Panc1 (cell line): Measurements from ENCODE around the gene SYNRG. TPM values are rescaled to one million over a fixed set of nuclear protein-coding genes. Genes with fewer than 3 reads are reported as not detected.

ENCODE experiments used
- ATAC-seq: fragments of 200-7000 bp; cut with Tn5 transposase; 2 replicates; pipeline ENCODE4 v1.9.1; 2020; ENCODE audit warnings: mild to moderate bottlenecking, moderate library complexity
- BruUV-seq: library from RNA; stranded (reverse); fragments of 400-500 nt; replicated peaks from 2 replicates; lab custom pipeline; 2021; lab: Mats Ljungman, UMichigan
- CTCF ChIA-PET: fragments of 300-600 bp; sonication (Branson Sonifier 250); formaldehyde crosslinking; loops from one replicate; lab custom pipeline; 2022; ENCODE audit warnings: antibody characterized with exemption; lab: Charles Lee
- POLR2A ChIA-PET: fragments of 300-600 bp; sonication (Branson Sonifier 250); formaldehyde crosslinking; loops from one replicate; lab custom pipeline; 2022; ENCODE audit warnings: antibody characterized with exemption; lab: Charles Lee
- DNase-seq: peaks from one replicate; pipeline ENCODE4 v3.0.0-alpha.2; 2010; ENCODE audit warnings: low read depth, low spot score
- H3K27ac ChIP-seq: 2 replicates; pipeline ENCODE4 v1.5.1; 2011; ENCODE audit warnings: mild to moderate bottlenecking, low read length, inconsistent platforms
- H3K27me3 ChIP-seq: fragments of 200-500 bp; sonication (Bioruptor generic); 2 replicates; pipeline ENCODE4 v1.6.0; 2014; ENCODE audit warnings: low read length, inconsistent platforms; ENCODE audit not compliant: control insufficient read depth, insufficient read depth
- H3K36me3 ChIP-seq: fragments of 200-500 bp; sonication (Bioruptor generic); 2 replicates; pipeline ENCODE4 v1.5.1; 2014; ENCODE audit warnings: inconsistent platforms, mild to moderate bottlenecking, low read length, moderate library complexity; ENCODE audit not compliant: control insufficient read depth, insufficient read depth
- H3K4me1 ChIP-seq: 2 replicates; pipeline ENCODE4 v1.5.1; 2011; ENCODE audit warnings: inconsistent platforms, mild to moderate bottlenecking, low read length, moderate library complexity; ENCODE audit not compliant: control insufficient read depth, insufficient read depth
- H3K4me3 ChIP-seq, 2 experiments: 2 replicates each; pipeline ENCODE4 v1.5.1; 2011 to 2012; ENCODE audit warnings: low read depth in 2 of 2, low read length in 2 of 2, mild to moderate bottlenecking in 2 of 2, inconsistent platforms in 1 of 2, moderate library complexity in 1 of 2
- H3K9me3 ChIP-seq: fragments of 200-500 bp; sonication (Bioruptor generic); 2 replicates; pipeline ENCODE4 v1.5.1; 2014; ENCODE audit warnings: low read depth, mild to moderate bottlenecking, inconsistent platforms, low read length, moderate library complexity; ENCODE audit not compliant: control insufficient read depth, insufficient read depth
- CTCF ChIP-seq: fragments of 450-650 bp; IDR thresholded peaks from 2 replicates; pipeline ENCODE4 v1.5.1; 2017; ENCODE audit warnings: mild to moderate bottlenecking
- POLR2AphosphoS5 ChIP-seq: IDR thresholded peaks from 2 replicates; pipeline ENCODE4 v1.6.1; 2012; ENCODE audit warnings: mild to moderate bottlenecking, low read depth, low read length, moderate library complexity
- SIN3A ChIP-seq: IDR thresholded peaks from 2 replicates; pipeline ENCODE4 v1.6.1; 2012; ENCODE audit warnings: low read depth, mild to moderate bottlenecking, low read length, moderate library complexity, borderline replicate concordance; ENCODE audit not compliant: insufficient read depth
- TCF7L2 ChIP-seq: IDR thresholded peaks from 2 replicates; pipeline ENCODE4 v1.6.1; 2011; ENCODE audit warnings: mild to moderate bottlenecking, low read depth, low read length, inconsistent platforms
- in situ Hi-C: cut with HindIII; loops from 2 replicates; pipeline ENCODE4 v1.10.0; 2016; ENCODE audit warnings: low sequenced_read_pairs, low pct_unique_long_range_greater_than_20kb
- intact Hi-C: fragments of 100-400 bp; cut with micrococcal nuclease; formaldehyde crosslinking; loops from one replicate; pipeline ENCODE4 v1.10.0; 2022; ENCODE audit not compliant: unreplicated experiment
- microRNA-seq: library from miRNA; unstranded; fragments of <30 nt; microRNA quantifications from one replicate; pipeline ENCODE4 v1.1.0, GENCODE V29; 2020; ENCODE audit not compliant: unreplicated experiment
- total RNA-seq: library from RNA; stranded (reverse); gene quantifications from one replicate; pipeline ENCODE4 v1.2.1, GENCODE V29; 2021; ENCODE audit not compliant: unreplicated experiment
- TF ChIP-seq, protein P1 (sequence below), 2 experiments: IDR thresholded peaks; 2 replicates each; pipeline ENCODE4 v1.6.1; 2011 to 2012; ENCODE audit warnings: low read depth in 2 of 2, control low read depth in 1 of 2, low read length in 1 of 2, mild to moderate bottlenecking in 1 of 2, moderate library complexity in 1 of 2; ENCODE audit not compliant: insufficient read depth in 1 of 2

SYNRG gene
- total RNA-seq, 1 experiment from 2014 or later: 30.8 TPM

DNA sequence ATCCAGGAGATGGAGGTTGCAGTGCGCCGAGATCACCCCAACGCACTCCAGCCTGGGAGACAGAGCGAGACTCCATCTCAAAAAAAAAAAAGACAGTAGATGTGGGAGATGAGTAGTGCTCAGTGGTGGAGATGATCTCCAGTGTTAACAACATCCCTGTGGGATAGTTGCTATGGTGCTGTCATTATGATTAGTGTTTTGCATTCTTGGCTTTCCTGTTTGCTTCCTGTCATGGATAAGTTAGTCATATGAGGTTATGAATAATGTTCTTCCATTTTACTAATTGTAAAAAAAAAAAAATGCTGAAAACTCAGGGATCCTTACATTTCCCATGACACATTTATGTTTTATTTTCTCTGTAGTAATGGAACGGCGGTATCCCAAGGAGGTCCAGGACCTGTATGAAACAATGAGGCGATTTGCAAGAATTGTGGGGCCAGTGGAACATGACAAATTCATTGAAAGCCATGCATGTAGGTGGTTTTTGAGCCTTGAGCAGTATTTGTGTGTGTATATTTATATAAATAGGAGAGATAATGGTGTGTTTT is 144.1 kb downstream of the SYNRG start:
- intact Hi-C loops (no loop called here), in situ Hi-C loops (no loop called here)

More for the DNA sequence above, 144.1 kb downstream of the SYNRG start:
- H3K36me3 ChIP-seq: no peaks in the 10 kb centered on the region; the same call in 1 of the 2 replicates
- BruUV-seq: no TSS peak
- ATAC-seq: no peak
- ChIA-PET POLR2A (no interaction called here), CTCF (no interaction called here)
- DNase-seq: no peak
- TF ChIP-seq POLR2AphosphoS5 (no peak), TCF7L2 (no peak), CTCF (no peak), SIN3A (no peak)
- TF ChIP-seq, protein P1, sequence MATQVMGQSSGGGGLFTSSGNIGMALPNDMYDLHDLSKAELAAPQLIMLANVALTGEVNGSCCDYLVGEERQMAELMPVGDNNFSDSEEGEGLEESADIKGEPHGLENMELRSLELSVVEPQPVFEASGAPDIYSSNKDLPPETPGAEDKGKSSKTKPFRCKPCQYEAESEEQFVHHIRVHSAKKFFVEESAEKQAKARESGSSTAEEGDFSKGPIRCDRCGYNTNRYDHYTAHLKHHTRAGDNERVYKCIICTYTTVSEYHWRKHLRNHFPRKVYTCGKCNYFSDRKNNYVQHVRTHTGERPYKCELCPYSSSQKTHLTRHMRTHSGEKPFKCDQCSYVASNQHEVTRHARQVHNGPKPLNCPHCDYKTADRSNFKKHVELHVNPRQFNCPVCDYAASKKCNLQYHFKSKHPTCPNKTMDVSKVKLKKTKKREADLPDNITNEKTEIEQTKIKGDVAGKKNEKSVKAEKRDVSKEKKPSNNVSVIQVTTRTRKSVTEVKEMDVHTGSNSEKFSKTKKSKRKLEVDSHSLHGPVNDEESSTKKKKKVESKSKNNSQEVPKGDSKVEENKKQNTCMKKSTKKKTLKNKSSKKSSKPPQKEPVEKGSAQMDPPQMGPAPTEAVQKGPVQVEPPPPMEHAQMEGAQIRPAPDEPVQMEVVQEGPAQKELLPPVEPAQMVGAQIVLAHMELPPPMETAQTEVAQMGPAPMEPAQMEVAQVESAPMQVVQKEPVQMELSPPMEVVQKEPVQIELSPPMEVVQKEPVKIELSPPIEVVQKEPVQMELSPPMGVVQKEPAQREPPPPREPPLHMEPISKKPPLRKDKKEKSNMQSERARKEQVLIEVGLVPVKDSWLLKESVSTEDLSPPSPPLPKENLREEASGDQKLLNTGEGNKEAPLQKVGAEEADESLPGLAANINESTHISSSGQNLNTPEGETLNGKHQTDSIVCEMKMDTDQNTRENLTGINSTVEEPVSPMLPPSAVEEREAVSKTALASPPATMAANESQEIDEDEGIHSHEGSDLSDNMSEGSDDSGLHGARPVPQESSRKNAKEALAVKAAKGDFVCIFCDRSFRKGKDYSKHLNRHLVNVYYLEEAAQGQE (IDR thresholded peaks at IDR 0.05; ENCODE audit: insufficient read depth in 1 of 2, low read depth in 2 of 2, low read length in 1 of 2): no peak
- H3K4me3 ChIP-seq: no peak overlapping the region
- no peaks in the 10 kb centered on the region for H3K4me1 ChIP-seq
- no peak overlapping the region for H3K27ac ChIP-seq
- H3K27me3 ChIP-seq: no peaks in the 10 kb centered on the region
- H3K9me3 ChIP-seq: no peaks in the 10 kb centered on the region

Small RNA genes lying within 50 kb of the gene (microRNA-seq; reads per million reads assigned to microRNA genes)
- not detected for gene MIR378J

Other genes starting within 250 kb of the SYNRG start
- not detected for gene C17orf78, start 233.4 kb downstream of the SYNRG start, total RNA-seq
- 131 TPM for gene ACACA, start 202.6 kb downstream of the SYNRG start, total RNA-seq
- 11.4 TPM for gene TADA2A, start 202.5 kb downstream of the SYNRG start, total RNA-seq
- gene DUSP14, start 119.5 kb downstream of the SYNRG start, total RNA-seq: 23.1 TPM
- gene DDX52, start 34.0 kb upstream of the SYNRG start, total RNA-seq: 16.5 TPM
- gene HNF1B, start 135.6 kb upstream of the SYNRG start, total RNA-seq: not detected